ENCODE measurements around the gene ARV1.
"Not testable (repeated sequence)": the region's sequence is repeated elsewhere in the genome, so short reads cannot be mapped to it uniquely, and the experiment has no call there.

ARV1 gene

GRCh38 chr1:231026576-231026975 is 47.7 kb downstream of the ARV1 start:
- Histone ChIP-seq H3K27me3 (ENCODE audit: insufficient read depth, poor library complexity, severe bottlenecking) (no peaks in the 10 kb centered on the region), H3K27ac (ENCODE audit: poor library complexity, severe bottlenecking) (no peak overlapping the region), H3K4me1 (ENCODE audit: insufficient read depth, poor library complexity, severe bottlenecking) (no peaks in the 10 kb centered on the region), H3K36me3 (ENCODE audit: low read depth) (no peaks in the 10 kb centered on the region), H3K9me3 (ENCODE audit: severe bottlenecking) (no peaks in the 10 kb centered on the region), H3K4me3 (ENCODE audit: severe bottlenecking) (no peak overlapping the region)
- DNase-seq (ENCODE audit: low spot score): no peak
- TF ChIP-seq CTCF (IDR thresholded peaks at IDR 0.05; ENCODE audit: poor library complexity, severe bottlenecking): no peak
- no peak for ATAC-seq (ENCODE audit: low read depth)

- Histone ChIP-seq H3K36me3 (ENCODE audit: low read depth) (no peaks in the 10 kb centered on the region), H3K4me3 (ENCODE audit: severe bottlenecking) (no peak overlapping the region), H3K27ac (ENCODE audit: poor library complexity, severe bottlenecking) (no peak overlapping the region), H3K4me1 (ENCODE audit: insufficient read depth, poor library complexity, severe bottlenecking) (no peaks in the 10 kb centered on the region), H3K9me3 (ENCODE audit: severe bottlenecking) (no peaks in the 10 kb centered on the region), H3K27me3 (ENCODE audit: insufficient read depth, poor library complexity, severe bottlenecking) (no peaks in the 10 kb centered on the region)
- no peak for TF ChIP-seq CTCF (IDR thresholded peaks at IDR 0.05; ENCODE audit: poor library complexity, severe bottlenecking)
- ATAC-seq (ENCODE audit: low read depth): no peak
- DNase-seq (ENCODE audit: low spot score): no peak
Measured at GRCh38 chr1:231027136-231027925, 48.4 kb downstream of the ARV1 start.

GRCh38 chr1:231027971-231028370 is 49.1 kb downstream of the ARV1 start:
- Histone ChIP-seq H3K4me3 (ENCODE audit: severe bottlenecking) (no peak overlapping the region), H3K9me3 (ENCODE audit: severe bottlenecking) (no peaks in the 10 kb centered on the region), H3K36me3 (ENCODE audit: low read depth) (no peaks in the 10 kb centered on the region), H3K4me1 (ENCODE audit: insufficient read depth, poor library complexity, severe bottlenecking) (no peaks in the 10 kb centered on the region), H3K27me3 (ENCODE audit: insufficient read depth, poor library complexity, severe bottlenecking) (no peaks in the 10 kb centered on the region), H3K27ac (ENCODE audit: poor library complexity, severe bottlenecking) (no peak overlapping the region)
- DNase-seq (ENCODE audit: low spot score) (no peak), ATAC-seq (ENCODE audit: low read depth) (no peak)
- TF ChIP-seq CTCF (IDR thresholded peaks at IDR 0.05; ENCODE audit: poor library complexity, severe bottlenecking): no peak

GRCh38 chr1:231028682-231029081 is 49.8 kb downstream of the ARV1 start:
- H3K27me3 ChIP-seq (ENCODE audit: insufficient read depth, poor library complexity, severe bottlenecking): no peaks in the 10 kb centered on the region
- H3K36me3 ChIP-seq (ENCODE audit: low read depth): no peaks in the 10 kb centered on the region
- no peak for DNase-seq (ENCODE audit: low spot score)
- TF ChIP-seq CTCF (IDR thresholded peaks at IDR 0.05; ENCODE audit: poor library complexity, severe bottlenecking): no peak
- H3K4me1 ChIP-seq (ENCODE audit: insufficient read depth, poor library complexity, severe bottlenecking): no peaks in the 10 kb centered on the region
- no peak for ATAC-seq (ENCODE audit: low read depth)
- H3K27ac ChIP-seq (ENCODE audit: poor library complexity, severe bottlenecking): no peak overlapping the region
- no peaks in the 10 kb centered on the region for H3K9me3 ChIP-seq (ENCODE audit: severe bottlenecking)
- no peak overlapping the region for H3K4me3 ChIP-seq (ENCODE audit: severe bottlenecking)

GRCh38 chr1:231029247-231029646 is 50.4 kb downstream of the ARV1 start:
- H3K27ac ChIP-seq (ENCODE audit: poor library complexity, severe bottlenecking); H3K9me3 ChIP-seq (ENCODE audit: severe bottlenecking); H3K4me3 ChIP-seq (ENCODE audit: severe bottlenecking); H3K4me1 ChIP-seq (ENCODE audit: insufficient read depth, poor library complexity, severe bottlenecking); DNase-seq (ENCODE audit: low spot score); H3K36me3 ChIP-seq (ENCODE audit: low read depth); ATAC-seq (ENCODE audit: low read depth); H3K27me3 ChIP-seq (ENCODE audit: insufficient read depth, poor library complexity, severe bottlenecking): not testable (repeated sequence)
